ENCODE results near the gene IGLL5.
"Not testable (repeated sequence)": the region's sequence is repeated elsewhere in the genome, so short reads cannot be mapped to it uniquely, and the experiment has no call there.

Gene IGLL5

GRCh38 chr22:22884888-22885840 lies 2.5 kb upstream of the IGLL5 start:
- DNase-seq: peak; percentile 68

- DNase-seq: no peak
Observed at GRCh38 chr22:22886546-22886945, 1.1 kb upstream of the IGLL5 start.

- no peak for DNase-seq
Observed at GRCh38 chr22:22888571-22889353, 1.1 kb downstream of the IGLL5 start.

GRCh38 chr22:22890085-22890484 lies 2.5 kb downstream of the IGLL5 start:
- no peak for DNase-seq

- no peak for DNase-seq
Observed at GRCh38 chr22:22891139-22891621, 3.6 kb downstream of the IGLL5 start.

- DNase-seq: no peak
Observed at GRCh38 chr22:22892096-22893052, 4.8 kb downstream of the IGLL5 start.

GRCh38 chr22:22893077-22893805 lies 5.6 kb downstream of the IGLL5 start:
- no peak for DNase-seq

GRCh38 chr22:22893891-22894739 lies 6.5 kb downstream of the IGLL5 start:
- DNase-seq: no peak

GRCh38 chr22:22894740-22895731 lies 7.4 kb downstream of the IGLL5 start:
- DNase-seq: no peak

- DNase-seq: no peak
Observed at GRCh38 chr22:22895776-22896445, 8.3 kb downstream of the IGLL5 start.

- DNase-seq: no peak
Observed at GRCh38 chr22:22896601-22897000, 9.0 kb downstream of the IGLL5 start.

GRCh38 chr22:22897091-22897490 lies 9.5 kb downstream of the IGLL5 start:
- DNase-seq: no peak

GRCh38 chr22:22897947-22898346 lies 10.3 kb downstream of the IGLL5 start:
- no peak for DNase-seq

GRCh38 chr22:22898411-22898950 lies 10.9 kb downstream of the IGLL5 start:
- not testable (repeated sequence) for DNase-seq

GRCh38 chr22:22899342-22900080 lies 11.9 kb downstream of the IGLL5 start:
- DNase-seq: not testable (repeated sequence)

- DNase-seq: not testable (repeated sequence)
Observed at GRCh38 chr22:22900527-22901205, 13.1 kb downstream of the IGLL5 start.

- DNase-seq: no peak
Observed at GRCh38 chr22:22901578-22902218, 14.1 kb downstream of the IGLL5 start.
